ENCODE measurements around the gene TMEM119.

TMEM119 gene, protein sequence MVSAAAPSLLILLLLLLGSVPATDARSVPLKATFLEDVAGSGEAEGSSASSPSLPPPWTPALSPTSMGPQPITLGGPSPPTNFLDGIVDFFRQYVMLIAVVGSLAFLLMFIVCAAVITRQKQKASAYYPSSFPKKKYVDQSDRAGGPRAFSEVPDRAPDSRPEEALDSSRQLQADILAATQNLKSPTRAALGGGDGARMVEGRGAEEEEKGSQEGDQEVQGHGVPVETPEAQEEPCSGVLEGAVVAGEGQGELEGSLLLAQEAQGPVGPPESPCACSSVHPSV

GRCh38 chr12:108597559-108598471 is at the start of gene TMEM119:
TSS of gene TMEM119 (minus strand) at chr12:108598084. CDS start at chr12:108592383, 5,701 bp downstream.
- peak; percentile 76 for DNase-seq

DNA sequence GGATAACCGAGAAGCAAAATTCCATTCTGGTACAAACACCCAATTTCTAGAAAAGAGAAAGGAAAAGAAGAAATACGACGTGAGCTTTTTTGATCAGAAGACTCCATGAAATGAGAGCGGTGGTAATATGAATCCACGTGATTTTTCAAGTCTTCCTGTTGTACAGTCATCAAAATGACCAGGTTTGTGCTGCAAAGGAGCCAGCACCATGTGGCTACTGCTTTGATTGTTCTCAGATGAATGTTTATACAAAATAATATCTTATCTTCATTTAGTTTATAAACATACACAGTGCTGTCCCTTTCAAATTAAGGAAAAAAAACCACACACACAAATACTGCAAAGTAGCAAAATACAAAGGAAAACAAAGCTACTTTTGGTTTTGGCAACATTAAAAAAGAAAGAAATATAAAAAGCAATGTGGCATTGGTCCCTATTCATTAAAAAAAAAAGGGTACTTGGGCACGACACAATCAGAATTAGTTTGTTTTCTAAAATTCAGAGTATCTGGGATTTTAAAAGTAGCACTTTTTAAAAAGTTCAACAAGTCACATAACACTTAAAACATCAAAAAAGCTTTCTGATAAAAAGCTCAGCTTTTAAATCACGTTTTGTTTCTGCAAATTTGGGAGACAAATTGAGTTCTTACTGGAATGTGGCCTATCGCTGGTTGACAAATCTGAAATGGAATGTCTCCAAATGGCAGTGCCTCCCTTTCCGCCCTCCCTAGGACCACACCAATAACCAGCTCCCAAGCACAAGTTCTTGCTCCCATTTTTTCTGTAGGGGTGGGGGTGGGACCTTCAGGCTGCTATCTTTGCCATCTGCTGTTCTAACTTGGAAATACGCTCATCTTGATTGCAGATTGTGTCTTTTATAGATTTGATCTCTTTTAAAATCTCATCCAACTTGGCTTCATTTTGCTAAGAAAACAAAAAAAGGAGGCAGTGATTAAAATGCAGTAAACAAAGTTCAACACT is 49.0 kb upstream of the TMEM119 start:
- DNase-seq: no peak

DNA sequence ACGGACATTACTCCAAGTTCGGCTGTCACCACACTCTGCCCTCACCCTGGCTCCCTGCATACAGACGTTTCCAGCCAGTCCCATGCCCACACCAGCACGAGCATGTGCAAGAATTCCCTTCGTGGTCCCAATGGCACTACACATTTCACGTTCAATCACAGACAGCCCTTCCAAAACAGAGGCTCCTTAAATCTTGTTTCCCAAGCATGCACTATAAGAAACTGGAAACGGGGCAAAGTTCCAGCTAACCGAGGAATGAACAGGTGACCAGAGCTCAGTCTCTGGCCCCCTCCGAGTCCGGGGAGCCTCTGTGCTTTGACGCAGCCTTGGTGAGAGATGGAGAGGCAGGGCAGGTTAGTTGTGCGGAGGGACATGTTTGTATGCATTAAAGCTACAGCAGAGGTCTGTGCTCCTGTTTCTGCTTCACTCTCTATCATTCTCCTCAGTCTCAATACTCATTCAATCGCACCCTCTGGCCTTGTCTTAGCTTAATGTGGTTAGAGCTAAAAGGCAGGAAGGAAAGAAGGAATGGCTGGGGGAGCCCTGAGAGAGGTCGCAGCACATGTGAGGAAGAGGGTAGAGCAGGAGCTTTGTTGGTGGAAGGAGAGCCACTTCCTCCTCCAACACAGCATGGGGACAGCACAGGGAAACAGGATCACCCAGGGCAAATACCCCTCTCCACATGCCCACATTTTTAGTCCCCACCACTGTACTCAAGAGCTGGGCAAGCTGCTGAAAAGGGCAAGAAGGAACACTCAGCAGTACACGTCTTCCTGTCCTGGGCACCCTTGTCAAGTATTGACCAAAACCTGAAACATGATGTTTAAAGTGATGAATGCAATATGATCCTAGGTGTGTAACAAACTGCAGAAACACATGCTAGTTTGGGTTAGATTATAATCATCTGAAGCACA is 48.1 kb upstream of the TMEM119 start:
- DNase-seq: no peak

GRCh38 chr12:108644811-108645120 is 46.9 kb upstream of the TMEM119 start:
- DNase-seq: no peak

DNA sequence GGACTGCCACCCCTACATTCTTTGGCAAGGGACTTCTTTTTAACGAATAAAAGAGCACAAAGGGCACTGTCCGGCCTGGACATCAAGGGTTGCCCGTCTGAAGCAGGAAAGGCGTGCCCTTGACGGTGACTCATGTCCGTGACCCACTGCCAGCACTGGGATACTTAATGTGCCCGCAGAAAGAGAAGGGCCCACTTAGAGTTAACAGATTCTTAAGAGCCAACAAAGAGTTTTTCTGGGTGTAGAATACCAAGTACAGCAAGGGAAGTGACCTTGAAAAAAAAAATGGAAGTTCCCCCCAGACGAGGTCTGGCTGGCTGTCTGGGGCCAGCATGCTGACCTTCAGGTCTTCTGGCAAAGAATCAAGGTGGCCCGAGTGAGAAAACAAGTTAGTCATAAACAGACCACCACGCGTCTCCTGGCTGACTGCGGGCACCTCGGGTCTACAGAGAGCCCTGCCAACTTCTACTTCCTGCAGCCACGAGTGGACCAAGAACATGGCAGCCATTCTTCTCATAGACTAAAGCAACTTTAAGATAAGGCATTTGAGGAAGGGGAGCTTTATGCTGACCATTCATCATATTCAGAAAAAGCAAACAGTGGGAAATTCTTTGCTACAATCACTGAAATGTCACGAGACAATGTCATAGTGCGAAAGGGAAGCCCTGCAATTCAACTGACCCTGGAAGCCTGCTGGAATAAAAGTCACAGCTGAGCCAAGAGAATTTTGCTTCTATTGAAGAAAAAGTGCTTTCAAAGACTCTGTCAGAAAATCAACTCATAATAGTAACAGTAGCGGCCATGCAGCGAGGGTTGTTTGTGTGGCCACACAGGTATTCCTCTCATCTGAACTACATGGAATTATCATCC is 46.3 kb upstream of the TMEM119 start:
- no peak for DNase-seq

DNA sequence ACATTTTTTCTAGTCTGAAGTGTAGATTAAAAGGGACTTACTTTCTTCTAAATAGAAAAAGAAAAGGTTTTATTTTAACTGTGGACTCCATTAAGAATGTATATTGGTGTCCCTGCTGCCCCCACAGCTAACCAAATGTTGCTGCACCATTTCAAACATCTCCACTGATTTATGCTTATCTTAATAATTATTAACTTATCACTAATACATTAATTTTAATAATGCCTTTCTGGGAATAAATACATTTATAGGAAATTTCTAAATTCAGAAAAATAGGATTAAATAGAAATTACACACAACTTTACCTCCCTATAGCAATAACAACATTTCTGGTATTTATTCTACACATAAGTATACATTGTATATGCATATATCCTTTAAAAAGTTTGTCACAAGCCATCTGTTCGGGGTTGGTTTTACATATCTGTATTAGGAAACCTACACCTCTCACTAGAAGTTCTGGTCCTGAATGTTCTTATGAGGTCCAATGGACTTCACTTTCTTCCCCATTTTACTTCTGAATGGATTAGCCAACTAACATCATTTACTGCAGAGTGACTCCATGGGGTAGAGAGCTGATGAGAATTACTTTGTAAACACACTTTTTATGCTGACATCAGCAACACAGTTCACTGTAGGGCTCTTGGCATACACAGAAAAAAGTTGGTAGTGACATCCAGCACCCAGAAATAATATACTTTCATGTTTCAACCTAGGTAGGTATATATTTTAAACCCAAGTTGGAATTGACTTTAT is 45.2 kb upstream of the TMEM119 start:
- no peak for DNase-seq

DNA sequence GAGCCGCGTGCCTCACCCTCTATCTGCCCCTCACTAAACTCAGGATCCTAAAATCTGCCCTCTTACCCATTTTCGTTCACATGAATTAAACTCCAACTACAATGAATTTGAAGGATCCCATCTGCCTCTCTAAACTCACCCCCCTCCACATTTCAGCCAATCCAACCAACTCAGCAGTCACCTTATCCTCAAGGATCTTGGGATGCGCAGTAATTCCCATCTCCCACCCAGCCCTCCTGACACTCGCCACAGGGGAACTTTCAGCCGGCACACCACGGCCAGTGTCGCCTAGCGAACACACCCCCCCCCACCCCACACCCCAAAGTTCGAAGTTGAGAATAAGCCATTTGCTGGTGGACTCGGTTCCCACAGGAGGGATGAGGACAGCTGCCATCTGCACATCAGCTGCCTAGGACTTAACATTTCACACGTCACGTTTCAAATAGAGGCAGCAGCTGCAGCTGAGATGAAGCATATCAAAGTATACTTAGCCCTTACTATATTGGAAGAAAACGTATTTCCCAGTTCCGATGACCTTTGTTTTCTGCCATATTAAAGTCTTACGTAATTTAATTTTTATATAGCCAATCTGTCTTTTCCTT is 44.5 kb upstream of the TMEM119 start:
- DNase-seq: peak; percentile 86

GRCh38 chr12:108641446-108642268 is 43.8 kb upstream of the TMEM119 start:
- DNase-seq: no peak

GRCh38 chr12:108640802-108641445 is 43.0 kb upstream of the TMEM119 start:
- no peak for DNase-seq

GRCh38 chr12:108638997-108639822 is 41.3 kb upstream of the TMEM119 start:
- DNase-seq: no peak

DNA sequence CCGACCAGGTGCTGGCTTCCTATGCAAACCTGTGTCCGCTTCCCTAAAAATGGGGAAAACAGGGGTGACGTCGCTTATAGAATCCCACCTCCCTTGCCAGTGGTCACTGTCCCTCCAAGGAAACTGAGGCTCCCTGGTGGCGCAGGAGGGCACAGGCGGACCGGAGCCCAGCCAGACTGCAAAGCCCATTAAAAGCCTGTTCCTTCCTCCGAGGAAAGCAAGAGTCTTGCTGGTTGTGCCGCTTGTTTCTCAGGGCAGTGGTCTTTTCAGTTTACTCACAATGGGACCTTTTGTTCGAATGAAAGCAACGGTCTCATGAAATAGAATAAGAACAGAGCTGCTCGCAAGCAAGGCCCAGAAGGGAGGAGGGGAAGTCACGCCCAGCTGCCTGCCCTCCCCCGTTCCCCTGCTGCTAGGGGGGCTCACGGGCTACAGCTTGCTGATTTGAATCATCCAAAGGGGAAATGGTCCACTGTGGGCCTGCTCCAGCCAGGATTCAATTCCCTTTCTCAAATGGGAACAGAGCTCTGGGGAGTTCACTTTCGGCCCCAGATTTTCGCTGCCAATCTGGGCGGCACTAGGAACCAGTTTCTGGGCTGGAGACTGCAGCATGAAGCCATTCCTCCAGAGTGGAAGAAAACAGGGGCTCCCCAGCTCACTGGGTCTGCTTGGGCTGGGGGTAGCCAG is 40.4 kb upstream of the TMEM119 start:
- DNase-seq: peak; percentile 83

DNA sequence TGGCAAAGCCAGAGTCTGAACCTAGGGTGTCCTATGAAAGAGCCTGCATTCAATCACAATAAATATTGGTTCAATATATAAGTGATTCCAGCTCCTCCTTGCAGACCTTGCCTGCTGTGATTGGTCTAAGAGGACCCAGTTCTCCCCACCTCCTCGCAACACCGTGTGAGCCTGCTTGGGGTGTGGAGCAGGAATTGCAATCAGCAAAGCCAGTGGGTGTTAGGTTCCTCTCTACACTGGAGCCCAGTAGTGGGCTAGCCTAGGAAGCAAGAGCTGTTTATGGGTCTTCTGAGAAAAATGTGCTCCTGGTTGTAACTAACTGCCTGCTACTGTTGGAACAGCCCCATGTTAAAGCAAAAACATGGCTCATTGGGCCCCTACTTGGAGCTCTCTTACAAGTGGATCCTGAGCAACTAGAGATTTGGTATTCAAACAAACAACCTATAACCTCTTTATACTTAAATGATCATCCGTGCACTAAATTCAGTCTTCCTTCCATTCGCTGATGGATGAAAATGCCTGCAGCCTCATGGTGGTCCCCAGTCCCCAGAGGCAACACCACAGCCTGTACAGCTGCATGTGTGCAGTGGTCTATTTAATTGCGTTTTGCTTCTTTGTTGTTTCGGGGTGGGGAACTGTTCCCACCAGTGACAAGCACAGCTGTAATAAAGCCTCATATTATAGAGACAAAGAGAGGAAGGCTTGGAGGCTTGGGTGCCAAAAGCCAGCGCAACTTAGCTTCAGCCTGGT is 39.5 kb upstream of the TMEM119 start:
- peak; percentile 67 for DNase-seq

DNA sequence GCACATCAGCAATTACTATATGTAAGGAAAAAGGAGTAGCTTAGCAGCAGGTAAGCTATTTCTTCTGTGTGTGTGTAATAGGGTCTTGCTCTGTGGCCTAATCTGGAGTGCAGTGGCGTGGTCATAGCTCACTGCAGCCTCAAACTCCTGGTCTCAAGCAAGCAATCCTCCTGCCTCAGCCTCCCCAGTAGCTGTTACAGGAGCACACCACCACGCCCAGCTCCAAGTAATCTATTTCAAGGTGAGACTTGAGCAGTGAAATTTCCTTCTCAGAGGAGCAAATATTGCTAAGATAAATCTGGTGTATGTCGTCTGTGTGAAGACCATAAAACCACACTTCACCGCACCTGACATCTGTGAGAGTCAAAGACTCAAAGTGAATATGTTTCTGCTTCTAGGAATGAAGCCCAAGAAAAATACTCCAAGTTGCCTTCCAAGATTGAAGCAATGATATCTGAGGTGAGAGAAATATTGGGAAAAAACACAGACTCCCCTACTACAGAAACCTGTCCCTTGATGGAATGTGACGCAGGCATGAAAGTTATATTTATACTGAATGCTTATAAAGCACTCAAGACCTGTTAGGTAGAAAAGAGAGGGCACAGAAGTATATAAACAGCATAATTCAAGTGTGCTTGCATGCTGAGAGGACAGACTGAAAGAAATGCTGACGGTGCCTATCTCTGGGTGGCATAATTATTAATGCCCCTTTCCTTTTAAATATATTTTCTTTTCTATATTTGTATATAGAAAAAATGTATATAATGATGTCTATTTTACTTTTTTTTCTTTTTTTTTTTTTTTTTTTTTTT is 38.3 kb upstream of the TMEM119 start:
- DNase-seq: no peak

DNA sequence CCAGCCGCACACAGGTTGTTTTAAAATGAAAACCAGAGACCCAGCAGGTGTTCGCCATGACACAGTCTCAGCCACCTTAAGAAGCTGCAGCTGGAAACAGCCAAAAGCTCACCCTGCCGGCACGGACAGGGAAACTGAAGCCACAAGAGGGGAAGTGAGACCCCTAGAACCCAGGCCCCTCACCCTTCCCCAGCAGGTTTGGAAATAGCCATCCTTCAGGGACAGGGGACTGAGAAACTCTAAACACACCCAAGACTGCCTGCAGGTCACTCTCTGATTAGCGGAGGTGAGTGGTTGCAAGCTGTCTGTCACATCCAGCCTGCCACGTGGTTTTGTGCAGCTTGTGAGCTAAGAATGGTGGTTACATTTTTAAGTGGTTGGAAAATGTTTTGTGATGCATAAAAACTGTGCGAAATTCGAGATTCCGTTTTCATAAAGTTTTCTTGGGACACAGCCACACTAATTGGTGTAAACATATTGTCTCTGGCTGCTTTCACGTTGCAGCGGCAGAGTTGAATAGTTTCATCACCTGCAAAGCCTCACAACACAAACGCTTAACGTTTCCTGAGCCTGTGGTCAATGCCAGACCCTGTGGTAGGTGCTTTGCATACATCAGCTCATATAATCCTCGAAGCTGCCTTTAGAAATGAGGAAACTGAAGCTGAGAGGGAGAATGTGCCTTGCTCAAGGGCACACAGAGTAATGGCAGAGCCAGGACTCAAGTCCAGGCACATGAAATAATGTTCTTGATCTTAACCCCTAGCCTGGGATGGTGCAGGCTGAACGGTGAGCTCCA is 37.5 kb upstream of the TMEM119 start:
- DNase-seq: peak; percentile 30

Data from eye (tissue), 1 donor.